Kasumi-1 (cell line): ENCODE results near the gene PIP5K1B.
"Not testable (repeated sequence)": the region's sequence is repeated elsewhere in the genome, so short reads cannot be mapped to it uniquely, and the experiment has no call there.

Experiments used
- DNase-seq, 2 experiments: peaks; one replicate each; lab custom pipeline; 2025; lab: John Stamatoyannopoulos, UW

PIP5K1B gene

GRCh38 chr9:68955330-68955729 is 250.3 kb downstream of the PIP5K1B start:
- peak; percentile 21 to 27 for DNase-seq

DNA sequence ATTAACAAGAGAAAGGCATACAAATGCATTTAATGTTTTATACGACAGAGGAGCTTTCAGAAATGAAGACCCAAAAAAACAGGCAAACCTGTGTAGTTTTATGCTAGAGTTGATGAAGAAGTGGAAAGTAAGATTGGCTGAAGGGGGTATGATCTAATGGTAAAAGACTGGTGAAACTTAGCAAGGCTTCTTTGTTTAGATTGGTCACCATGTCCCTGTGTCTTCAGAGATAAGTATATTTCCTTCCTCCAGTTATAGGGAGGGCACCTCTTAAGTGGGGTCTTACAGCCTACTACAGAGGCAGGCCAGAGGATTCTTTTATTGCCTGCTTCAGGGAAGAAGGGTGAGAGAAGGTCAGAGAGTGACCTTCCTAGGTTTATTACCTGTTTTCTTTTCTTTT is 252.4 kb downstream of the PIP5K1B start:
- DNase-seq, result no peak

GRCh38 chr9:68961587-68961986 is 256.5 kb downstream of the PIP5K1B start:
- DNase-seq, result no peak

DNA sequence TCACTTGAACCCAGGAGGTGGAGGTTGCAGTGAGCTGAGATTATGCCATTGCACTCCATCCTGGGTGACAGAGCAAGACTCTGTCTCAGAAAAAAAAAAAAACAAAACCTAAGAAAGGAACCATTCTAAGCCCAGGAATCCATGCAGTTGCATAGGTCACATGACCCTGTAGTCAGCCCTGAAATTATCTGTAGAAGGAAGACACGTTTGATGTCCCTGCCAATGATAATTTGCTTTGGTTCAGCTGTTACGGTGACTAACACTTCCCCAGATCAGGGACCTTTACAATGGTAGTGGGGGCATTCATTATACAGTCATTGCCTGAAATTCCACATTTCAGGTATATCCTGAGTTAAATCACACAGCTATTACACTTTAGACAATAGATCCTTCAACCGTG is 258.4 kb downstream of the PIP5K1B start:
- no peak for DNase-seq

DNA sequence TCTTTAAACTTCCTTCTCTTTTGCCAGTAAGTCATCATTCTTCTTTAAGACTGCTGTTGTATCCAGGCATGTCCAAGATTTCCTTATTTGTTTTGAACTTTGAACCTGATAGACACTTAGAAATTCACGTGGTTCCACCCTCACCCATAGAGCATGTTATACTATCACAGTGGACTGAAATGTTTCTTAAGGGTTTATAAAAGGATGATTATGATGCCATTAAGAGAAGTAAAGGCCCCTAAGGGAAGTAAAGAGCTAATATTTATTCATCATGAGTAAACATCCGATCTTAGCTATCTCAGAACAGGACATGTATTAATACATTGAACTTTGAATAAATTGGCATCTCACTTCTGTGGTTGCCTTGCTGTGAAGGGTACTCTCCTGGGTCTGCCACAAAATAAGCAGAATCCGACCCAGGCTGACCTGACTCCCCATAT is 259.1 kb downstream of the PIP5K1B start:
- no peak for DNase-seq

DNA sequence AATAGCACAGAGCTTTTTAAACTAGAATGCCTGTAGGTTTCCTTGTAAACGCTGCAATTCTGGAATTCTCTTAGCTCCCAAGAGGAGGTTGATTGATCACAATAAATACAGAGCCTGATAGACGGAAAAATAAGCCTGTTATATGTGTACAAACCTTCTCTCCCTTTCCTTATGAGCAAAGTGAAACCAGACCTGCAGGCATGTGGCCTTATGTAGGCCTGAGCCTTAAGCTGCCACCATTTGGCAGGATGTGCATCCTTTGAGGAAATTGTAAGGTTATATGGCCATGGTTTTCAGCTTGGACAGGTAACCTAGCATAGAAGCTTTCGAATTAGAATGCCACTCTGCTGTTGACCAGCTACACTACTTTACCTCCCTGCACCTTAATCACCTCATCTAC is 259.7 kb downstream of the PIP5K1B start:
- DNase-seq, result no peak

- no peak for DNase-seq
These were observed 261.5 kb downstream of the PIP5K1B start for GRCh38 chr9:68966496-68966944.

GRCh38 chr9:68967800-68968199 is 262.8 kb downstream of the PIP5K1B start:
- DNase-seq, result no peak

DNA sequence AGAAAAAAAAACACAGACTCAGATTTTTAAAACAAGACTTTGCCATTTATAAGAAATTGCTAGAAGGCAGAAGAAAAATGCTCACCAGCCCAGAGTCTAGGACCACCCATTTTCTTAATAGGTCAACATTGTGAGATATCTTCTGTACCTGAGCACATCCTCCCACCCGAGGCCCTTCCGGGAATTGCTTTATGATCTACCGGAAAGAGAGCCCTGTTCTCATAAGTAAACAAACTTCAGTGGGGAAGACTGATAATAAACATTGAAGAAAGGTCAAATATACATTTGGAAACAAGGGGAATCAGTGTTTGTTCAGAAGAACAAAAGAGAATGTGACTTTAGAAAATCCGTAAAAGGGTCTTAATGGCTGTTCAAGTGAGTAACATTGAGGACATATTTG is 264.5 kb downstream of the PIP5K1B start:
- DNase-seq, result no peak

DNA sequence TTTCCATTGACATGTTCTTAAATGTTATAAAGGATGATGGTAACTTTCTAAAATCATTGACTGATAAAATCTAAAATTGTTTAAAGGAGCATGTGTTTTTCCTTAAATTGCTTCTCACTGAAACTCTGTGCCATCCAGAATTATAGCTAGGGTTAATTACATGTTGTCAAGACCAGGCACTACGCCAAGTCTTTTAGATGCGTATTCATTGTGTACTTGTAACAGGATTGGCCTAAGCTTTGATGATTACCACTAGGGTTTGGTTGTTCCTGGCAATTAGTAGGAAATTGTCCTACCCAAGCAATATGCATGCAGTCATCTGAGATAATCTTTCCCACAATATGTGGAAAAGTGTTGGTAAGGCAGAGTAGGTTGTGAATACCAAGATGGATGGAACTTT is 265.1 kb downstream of the PIP5K1B start:
- DNase-seq, result no peak

- DNase-seq, result no peak
These were observed 268.6 kb downstream of the PIP5K1B start for GRCh38 chr9:68973619-68974018.

GRCh38 chr9:68974431-68974830 is 269.4 kb downstream of the PIP5K1B start:
- DNase-seq, result no peak

- DNase-seq, result no peak
These were observed 269.9 kb downstream of the PIP5K1B start for GRCh38 chr9:68974901-68975300.

GRCh38 chr9:68975365-68976043 is 270.5 kb downstream of the PIP5K1B start:
- DNase-seq, result peak; percentile 26 to 46

GRCh38 chr9:68978066-68978465 is 273.0 kb downstream of the PIP5K1B start:
- peak; percentile 82 to 86 for DNase-seq

DNA sequence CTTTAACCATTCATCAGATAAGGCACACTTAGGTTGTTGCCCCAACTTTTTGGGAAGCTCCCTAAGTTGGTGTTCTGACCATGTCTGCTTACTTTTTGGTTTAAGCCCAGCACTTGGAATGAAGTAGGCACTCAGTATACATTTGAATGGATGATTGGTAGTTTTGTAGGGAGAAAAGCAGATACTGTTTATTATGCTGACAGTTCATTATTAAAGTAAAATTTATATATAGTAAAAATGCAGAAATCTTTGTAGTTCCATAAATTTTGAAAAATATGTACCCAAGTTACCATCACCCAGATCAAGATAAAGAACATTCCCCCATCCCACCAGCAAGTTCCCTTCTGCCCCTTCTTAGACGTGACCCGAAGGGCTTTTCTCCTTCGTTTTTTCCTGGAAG is 273.5 kb downstream of the PIP5K1B start:
- no peak for DNase-seq

- peak; percentile 95 for DNase-seq
These were observed 274.7 kb downstream of the PIP5K1B start for GRCh38 chr9:68979538-68980314.

DNA sequence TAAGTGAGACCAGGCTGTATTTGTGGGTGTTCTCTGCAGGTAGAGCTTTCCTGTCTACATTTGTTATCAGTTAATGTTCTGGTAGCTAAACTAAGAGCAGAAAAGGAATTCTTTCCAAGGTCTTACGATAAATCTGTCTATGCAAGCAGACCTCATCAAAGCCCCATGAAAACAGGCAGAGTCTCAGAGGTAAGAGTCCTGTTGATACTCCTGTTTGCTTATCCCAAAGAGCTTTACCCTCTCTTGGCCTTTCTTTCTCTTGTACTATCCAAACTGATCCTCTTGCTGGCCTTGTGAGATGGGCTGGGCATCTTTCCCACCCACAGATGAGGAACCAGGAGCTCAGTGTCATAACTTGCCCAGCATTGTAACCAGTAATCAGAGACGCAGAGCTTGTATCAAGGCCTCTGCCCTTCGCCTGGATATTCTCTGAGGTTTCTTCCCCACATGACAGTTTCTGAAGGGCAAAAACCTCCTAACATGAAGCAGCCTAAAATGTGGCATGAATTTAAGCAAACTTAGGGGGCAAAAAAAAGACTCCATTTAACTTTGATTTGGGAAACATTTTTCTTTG is 275.4 kb downstream of the PIP5K1B start:
- DNase-seq, result peak in 1 of 2 experiments; percentile 18

- peak; percentile 75 to 82 for DNase-seq
These were observed 276.7 kb downstream of the PIP5K1B start for GRCh38 chr9:68981789-68982188.

- no peak for DNase-seq
These were observed 278.0 kb downstream of the PIP5K1B start for GRCh38 chr9:68983008-68983411.

DNA sequence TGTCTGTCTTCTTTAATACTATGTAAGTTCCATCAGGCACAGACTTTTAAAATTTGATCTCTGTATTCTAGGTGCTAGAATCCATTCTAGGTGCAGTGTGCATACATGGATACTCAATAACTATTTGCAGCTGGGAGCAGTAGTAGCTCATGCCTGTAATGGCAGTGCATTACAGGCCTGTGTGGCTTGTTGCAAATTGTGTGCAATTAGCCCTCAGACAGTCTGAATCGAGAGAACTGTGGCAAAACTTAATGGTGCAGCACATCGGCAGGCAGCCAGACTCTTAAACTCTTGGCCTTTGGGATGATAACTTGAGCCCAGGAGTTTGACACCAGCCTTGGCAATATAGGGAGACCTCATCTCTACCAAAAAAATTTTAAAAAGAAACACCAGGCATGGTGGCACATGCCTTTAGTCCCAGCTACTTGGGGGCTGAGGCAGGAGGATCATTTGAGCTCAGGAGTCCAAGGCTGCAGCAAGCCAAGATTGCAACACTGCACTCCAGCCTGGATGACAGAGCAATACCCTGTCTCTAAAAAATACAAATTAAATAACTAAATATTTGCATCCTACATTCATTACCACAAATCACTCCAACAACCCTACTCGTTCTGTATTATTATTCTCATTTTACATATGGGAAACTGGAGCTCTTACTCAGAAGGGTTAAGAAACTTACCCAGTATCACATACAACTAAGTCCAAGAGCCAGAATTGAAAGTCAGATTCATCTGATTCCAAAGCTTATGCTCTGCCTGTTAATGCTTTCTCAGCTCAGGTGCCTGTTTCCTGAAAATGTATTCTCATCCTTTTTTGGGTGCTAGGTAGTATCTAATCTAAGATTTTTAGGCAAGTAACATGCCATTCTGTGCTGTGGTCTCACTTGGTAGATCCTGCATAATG is 278.7 kb downstream of the PIP5K1B start:
- DNase-seq, result no peak

GRCh38 chr9:68986949-68987348 is 281.9 kb downstream of the PIP5K1B start:
- DNase-seq, result not testable (repeated sequence)
